OCI-LY7 (cell line): ENCODE data around the gene TREML4.

ENCODE experiments used
- EZH2phosphoT487 ChIP-seq: fragments of 200-600 bp; sonication (generic); IDR thresholded peaks from 2 replicates; pipeline ENCODE4 v1.6.1; 2018; ENCODE audit warnings: low read depth, borderline replicate concordance, mild to moderate bottlenecking, mixed run types, antibody characterized with exemption, low read length, moderate library complexity, mixed read lengths
- TF ChIP-seq, protein P1 (sequence below): fragments of 200-600 bp; sonication (generic); conservative IDR thresholded peaks from 2 replicates; pipeline ENCODE4 v1.5.1; 2014; ENCODE audit warnings: mild to moderate bottlenecking, antibody characterized with exemption, low read length, moderate library complexity, mixed read lengths

- TF ChIP-seq, protein P1, sequence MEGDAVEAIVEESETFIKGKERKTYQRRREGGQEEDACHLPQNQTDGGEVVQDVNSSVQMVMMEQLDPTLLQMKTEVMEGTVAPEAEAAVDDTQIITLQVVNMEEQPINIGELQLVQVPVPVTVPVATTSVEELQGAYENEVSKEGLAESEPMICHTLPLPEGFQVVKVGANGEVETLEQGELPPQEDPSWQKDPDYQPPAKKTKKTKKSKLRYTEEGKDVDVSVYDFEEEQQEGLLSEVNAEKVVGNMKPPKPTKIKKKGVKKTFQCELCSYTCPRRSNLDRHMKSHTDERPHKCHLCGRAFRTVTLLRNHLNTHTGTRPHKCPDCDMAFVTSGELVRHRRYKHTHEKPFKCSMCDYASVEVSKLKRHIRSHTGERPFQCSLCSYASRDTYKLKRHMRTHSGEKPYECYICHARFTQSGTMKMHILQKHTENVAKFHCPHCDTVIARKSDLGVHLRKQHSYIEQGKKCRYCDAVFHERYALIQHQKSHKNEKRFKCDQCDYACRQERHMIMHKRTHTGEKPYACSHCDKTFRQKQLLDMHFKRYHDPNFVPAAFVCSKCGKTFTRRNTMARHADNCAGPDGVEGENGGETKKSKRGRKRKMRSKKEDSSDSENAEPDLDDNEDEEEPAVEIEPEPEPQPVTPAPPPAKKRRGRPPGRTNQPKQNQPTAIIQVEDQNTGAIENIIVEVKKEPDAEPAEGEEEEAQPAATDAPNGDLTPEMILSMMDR: no peak
- no peak for TF ChIP-seq EZH2phosphoT487
These were observed 12.4 kb upstream of the TREML4 start for GRCh38 chr6:41215777-41216176.
